ENCODE data around the gene ZSWIM5.
"Not testable (repeated sequence)": the region's sequence is repeated elsewhere in the genome, so short reads cannot be mapped to it uniquely, and the experiment has no call there.

The ZSWIM5 gene

DNA sequence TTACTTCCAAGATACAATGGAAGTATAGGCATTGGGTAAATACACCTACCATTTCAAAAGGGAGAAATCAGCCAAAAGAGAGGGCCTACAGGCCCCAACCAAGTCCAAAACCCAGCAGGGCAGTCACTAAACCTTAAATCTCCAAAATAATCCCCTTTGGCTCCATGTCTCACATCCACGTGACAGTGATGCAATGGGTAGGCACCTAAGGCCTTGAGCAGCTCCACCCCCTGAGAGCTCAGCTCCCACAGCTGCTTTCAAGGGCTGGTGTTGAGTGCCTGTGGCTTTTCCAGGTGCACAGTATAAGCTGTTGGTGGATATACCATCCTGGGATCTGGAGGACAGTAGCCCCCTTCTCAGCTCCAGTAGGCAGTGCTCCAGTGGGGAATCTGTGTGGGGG lies 121.8 kb downstream of the ZSWIM5 start:
- DNase-seq, result no peak
- TF ChIP-seq, protein P1, sequence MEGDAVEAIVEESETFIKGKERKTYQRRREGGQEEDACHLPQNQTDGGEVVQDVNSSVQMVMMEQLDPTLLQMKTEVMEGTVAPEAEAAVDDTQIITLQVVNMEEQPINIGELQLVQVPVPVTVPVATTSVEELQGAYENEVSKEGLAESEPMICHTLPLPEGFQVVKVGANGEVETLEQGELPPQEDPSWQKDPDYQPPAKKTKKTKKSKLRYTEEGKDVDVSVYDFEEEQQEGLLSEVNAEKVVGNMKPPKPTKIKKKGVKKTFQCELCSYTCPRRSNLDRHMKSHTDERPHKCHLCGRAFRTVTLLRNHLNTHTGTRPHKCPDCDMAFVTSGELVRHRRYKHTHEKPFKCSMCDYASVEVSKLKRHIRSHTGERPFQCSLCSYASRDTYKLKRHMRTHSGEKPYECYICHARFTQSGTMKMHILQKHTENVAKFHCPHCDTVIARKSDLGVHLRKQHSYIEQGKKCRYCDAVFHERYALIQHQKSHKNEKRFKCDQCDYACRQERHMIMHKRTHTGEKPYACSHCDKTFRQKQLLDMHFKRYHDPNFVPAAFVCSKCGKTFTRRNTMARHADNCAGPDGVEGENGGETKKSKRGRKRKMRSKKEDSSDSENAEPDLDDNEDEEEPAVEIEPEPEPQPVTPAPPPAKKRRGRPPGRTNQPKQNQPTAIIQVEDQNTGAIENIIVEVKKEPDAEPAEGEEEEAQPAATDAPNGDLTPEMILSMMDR (IDR thresholded peaks at IDR 0.05; ENCODE audit: low read depth, low read length, missing control alignments), result no peak
- H3K4me3 ChIP-seq (ENCODE audit: low read depth, low read length), result no peak overlapping the region
- in situ Hi-C loops (cut with HindIII; ENCODE audit: low pct_ligation_motif_present, low sequenced_read_pairs), result no loop called here
- no peak overlapping the region for H3K27ac ChIP-seq
- no peaks in the 10 kb centered on the region for H3K27me3 ChIP-seq (replicated peaks)
- H3K36me3 ChIP-seq (replicated peaks), result no peaks in the 10 kb centered on the region

DNA sequence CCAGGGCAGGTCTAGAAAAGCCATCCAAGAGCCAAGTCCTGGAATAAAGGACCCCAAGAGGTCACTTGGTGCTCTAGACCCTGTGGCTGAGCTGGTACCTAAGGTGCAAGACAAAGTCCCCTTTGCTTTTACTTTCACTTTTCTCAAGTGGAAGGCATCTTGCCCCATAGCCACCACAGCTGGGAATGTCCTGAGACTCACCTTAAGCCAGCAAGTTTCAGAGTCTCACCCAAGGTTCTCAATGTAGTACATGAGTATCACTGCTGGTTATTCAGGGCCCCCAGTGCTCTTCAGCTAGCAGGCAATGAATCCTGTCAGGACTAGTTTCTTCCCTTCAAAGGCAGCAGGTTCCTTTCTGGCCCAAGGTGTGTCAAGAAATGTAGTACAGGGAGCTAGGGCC lies 126.9 kb downstream of the ZSWIM5 start:
- H3K27ac ChIP-seq, result no peak overlapping the region
- in situ Hi-C loops (cut with HindIII; ENCODE audit: low pct_ligation_motif_present, low sequenced_read_pairs), result no loop called here
- no peaks in the 10 kb centered on the region for H3K27me3 ChIP-seq (replicated peaks)
- H3K4me3 ChIP-seq (ENCODE audit: low read depth, low read length), result no peak overlapping the region
- TF ChIP-seq, protein P1 (IDR thresholded peaks at IDR 0.05; ENCODE audit: low read depth, low read length, missing control alignments), result no peak
- no peaks in the 10 kb centered on the region for H3K36me3 ChIP-seq (replicated peaks)
- no peak for DNase-seq

DNA sequence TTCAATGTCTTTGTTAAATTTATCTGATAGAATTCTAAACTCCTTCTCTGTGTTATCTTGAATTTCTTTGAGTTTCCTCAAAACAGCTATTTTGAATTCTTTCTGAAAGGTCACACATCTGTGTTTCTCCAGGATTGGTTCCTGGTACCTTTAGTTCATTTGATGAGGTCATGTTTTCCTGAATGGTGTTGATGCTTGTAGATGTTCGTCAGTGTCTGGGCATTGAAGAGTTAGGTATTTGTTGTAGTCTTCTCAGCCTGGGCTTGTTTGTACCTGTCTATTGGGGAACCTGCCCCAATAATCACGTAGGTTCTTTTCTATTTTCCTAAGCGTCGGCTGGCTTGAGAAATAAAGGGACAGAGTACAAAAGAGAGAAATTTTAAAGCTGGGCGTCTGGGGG lies 129.4 kb downstream of the ZSWIM5 start:
- DNase-seq; H3K4me3 ChIP-seq (ENCODE audit: low read depth, low read length); H3K36me3 ChIP-seq (replicated peaks); H3K27me3 ChIP-seq (replicated peaks); H3K27ac ChIP-seq; in situ Hi-C loops (cut with HindIII; ENCODE audit: low pct_ligation_motif_present, low sequenced_read_pairs): not testable (repeated sequence)

DNA sequence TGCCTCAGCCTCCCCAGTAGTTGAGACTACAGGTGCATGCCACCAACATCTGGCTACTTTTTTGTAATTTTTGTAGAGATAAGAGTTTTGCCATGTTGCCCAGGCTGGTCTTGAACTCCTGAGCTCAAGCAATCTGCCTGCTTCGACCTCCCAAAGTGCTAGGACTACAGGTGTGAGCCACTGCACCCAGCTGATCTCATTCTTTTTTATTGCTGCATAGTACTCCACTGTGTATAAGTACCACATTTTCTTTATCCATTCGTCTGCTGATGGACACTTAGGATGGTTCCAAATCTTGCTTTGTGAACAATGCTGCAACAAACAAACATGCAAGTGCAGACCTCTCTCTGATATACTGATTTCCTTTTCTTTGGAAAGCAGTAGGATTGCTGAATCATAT lies 134.8 kb downstream of the ZSWIM5 start:
- no peak overlapping the region for H3K27ac ChIP-seq
- TF ChIP-seq, protein P1 (IDR thresholded peaks at IDR 0.05; ENCODE audit: low read depth, low read length, missing control alignments), result no peak
- H3K36me3 ChIP-seq (replicated peaks), result no peaks in the 10 kb centered on the region
- DNase-seq, result no peak
- no peaks in the 10 kb centered on the region for H3K27me3 ChIP-seq (replicated peaks)
- in situ Hi-C loops (cut with HindIII; ENCODE audit: low pct_ligation_motif_present, low sequenced_read_pairs), result no loop called here
- H3K4me3 ChIP-seq (ENCODE audit: low read depth, low read length), result no peak overlapping the region

DNA sequence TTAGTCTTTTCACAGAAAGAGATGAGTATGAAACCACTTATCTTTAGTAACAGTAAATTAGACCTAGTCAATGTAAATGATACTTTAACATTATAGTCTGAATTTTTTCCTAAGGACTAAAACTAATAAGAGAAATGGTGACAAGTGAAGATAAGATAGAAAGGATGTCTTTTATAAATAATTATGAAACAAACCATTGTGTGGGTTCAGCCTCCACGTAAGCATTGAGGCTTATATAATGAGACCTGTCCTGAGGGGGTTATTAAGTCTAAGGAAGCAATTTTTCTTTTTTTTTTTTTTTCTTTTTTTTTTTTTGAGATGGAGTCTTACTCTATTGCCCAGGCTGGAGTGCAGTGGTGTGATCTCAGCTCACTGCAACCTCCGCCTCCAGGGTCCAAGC lies 138.6 kb downstream of the ZSWIM5 start:
- TF ChIP-seq, protein P1 (IDR thresholded peaks at IDR 0.05; ENCODE audit: low read depth, low read length, missing control alignments), result no peak
- no peak overlapping the region for H3K27ac ChIP-seq
- DNase-seq, result no peak
- no peaks in the 10 kb centered on the region for H3K36me3 ChIP-seq (replicated peaks)
- H3K4me3 ChIP-seq (ENCODE audit: low read depth, low read length), result no peak overlapping the region
- in situ Hi-C loops (cut with HindIII; ENCODE audit: low pct_ligation_motif_present, low sequenced_read_pairs), result no loop called here
- no peaks in the 10 kb centered on the region for H3K27me3 ChIP-seq (replicated peaks)

DNA sequence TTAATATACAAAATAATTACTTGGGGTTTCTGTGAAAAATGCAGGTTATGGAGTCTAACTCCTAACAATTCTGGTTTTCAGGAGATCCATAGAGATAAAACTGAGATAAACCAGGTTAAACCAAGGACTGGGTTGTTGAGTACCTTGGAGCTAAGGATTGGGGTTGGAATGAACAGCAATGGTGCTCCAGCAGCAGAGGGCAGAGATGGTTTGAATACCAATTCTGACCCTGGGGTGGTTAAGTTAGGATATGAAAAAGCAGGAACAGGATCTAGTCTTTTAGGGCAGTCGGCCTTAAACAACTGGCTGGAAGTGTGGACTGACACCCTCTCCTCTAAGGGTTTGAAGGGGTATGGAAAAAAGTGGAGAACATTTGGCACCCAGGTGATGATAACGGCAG lies 141.3 kb downstream of the ZSWIM5 start:
- in situ Hi-C loops (cut with HindIII; ENCODE audit: low pct_ligation_motif_present, low sequenced_read_pairs), result no loop called here
- Histone ChIP-seq H3K27me3 (replicated peaks) (no peaks in the 10 kb centered on the region), H3K27ac (no peak overlapping the region), H3K4me3 (ENCODE audit: low read depth, low read length) (no peak overlapping the region), H3K36me3 (replicated peaks) (no peaks in the 10 kb centered on the region)
- DNase-seq, result no peak
- TF ChIP-seq, protein P1 (IDR thresholded peaks at IDR 0.05; ENCODE audit: low read depth, low read length, missing control alignments), result no peak

DNA sequence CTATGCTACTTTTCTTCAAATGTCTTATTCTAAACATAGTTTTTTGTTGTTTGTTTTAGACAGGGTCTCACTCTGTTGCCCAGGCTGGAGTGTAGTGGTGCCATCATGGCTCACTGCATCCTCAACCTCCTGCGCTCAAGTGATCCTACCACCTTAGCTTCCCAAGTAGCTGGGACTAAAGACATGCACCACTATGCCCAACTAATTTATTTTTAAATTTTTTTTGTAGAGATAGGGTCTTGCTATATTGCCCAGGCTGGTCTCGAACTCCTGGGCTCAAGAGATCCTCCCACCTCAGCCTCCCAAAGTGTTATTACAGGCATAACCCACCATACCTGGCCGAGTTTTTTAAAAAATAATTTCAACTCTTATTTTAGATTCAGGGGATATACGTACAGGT lies 143.9 kb downstream of the ZSWIM5 start:
- H3K4me3 ChIP-seq (ENCODE audit: low read depth, low read length); in situ Hi-C loops (cut with HindIII; ENCODE audit: low pct_ligation_motif_present, low sequenced_read_pairs): not testable (repeated sequence)

More for the DNA sequence above, 143.9 kb downstream of the ZSWIM5 start:
- H3K36me3 ChIP-seq (replicated peaks); H3K27me3 ChIP-seq (replicated peaks); DNase-seq; H3K27ac ChIP-seq: not testable (repeated sequence)

Data from brain microvascular endothelial cell (primary cell).